Panc1 (cell line): ENCODE data around the gene BMAL1.

Experiments
- CTCF ChIP-seq: fragments of 450-650 bp; IDR thresholded peaks from 2 replicates; pipeline ENCODE4 v1.5.1; 2017; ENCODE audit warnings: mild to moderate bottlenecking
- POLR2AphosphoS5 ChIP-seq: IDR thresholded peaks from 2 replicates; pipeline ENCODE4 v1.6.1; 2012; ENCODE audit warnings: mild to moderate bottlenecking, low read depth, low read length, moderate library complexity
- SIN3A ChIP-seq: IDR thresholded peaks from 2 replicates; pipeline ENCODE4 v1.6.1; 2012; ENCODE audit warnings: low read depth, mild to moderate bottlenecking, low read length, moderate library complexity, borderline replicate concordance; ENCODE audit not compliant: insufficient read depth

- TF ChIP-seq CTCF: no peak
- no peak for TF ChIP-seq POLR2AphosphoS5
- no peak for TF ChIP-seq SIN3A
Measured at GRCh38 chr11:13352711-13353110, 75.1 kb downstream of the BMAL1 start.
